NCI-H128 (cell line): Measurements from ENCODE around the gene HOXC10.

Source experiments
- DNase-seq: peaks from one replicate; lab custom pipeline; 2025; ENCODE audit not compliant: unreplicated experiment; lab: John Stamatoyannopoulos, UW

HOXC10 gene

DNA sequence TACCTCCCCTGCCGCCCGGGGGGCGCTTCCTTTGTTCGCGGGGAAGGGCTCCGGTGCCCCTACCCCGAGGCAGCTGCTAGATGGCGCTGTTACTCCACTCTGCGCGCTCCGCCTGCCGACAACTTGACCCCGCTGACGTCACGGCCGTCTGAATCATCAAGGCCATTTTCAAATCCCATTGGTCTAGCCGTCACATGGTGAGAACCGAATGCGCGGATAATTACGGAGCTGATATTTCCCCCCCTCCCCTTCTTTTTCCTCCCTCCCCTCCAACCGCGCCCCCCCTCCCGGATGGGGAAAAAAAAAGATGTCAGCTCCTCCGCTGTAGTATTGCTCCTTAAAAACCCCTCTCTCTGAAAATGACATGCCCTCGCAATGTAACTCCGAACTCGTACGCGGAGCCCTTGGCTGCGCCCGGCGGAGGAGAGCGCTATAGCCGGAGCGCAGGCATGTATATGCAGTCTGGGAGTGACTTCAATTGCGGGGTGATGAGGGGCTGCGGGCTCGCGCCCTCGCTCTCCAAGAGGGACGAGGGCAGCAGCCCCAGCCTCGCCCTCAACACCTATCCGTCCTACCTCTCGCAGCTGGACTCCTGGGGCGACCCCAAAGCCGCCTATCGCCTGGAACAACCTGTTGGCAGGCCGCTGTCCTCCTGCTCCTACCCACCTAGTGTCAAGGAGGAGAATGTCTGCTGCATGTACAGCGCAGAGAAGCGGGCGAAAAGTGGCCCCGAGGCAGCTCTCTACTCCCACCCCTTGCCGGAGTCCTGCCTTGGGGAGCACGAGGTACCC, at the start of gene HOXC10:
Gene HOXC10, plus strand, starts transcription at position 246 of the 791 bp plus-strand sequence. Its CDS starts 114 bp downstream, at position 360.
- DNase-seq = no peak

DNA sequence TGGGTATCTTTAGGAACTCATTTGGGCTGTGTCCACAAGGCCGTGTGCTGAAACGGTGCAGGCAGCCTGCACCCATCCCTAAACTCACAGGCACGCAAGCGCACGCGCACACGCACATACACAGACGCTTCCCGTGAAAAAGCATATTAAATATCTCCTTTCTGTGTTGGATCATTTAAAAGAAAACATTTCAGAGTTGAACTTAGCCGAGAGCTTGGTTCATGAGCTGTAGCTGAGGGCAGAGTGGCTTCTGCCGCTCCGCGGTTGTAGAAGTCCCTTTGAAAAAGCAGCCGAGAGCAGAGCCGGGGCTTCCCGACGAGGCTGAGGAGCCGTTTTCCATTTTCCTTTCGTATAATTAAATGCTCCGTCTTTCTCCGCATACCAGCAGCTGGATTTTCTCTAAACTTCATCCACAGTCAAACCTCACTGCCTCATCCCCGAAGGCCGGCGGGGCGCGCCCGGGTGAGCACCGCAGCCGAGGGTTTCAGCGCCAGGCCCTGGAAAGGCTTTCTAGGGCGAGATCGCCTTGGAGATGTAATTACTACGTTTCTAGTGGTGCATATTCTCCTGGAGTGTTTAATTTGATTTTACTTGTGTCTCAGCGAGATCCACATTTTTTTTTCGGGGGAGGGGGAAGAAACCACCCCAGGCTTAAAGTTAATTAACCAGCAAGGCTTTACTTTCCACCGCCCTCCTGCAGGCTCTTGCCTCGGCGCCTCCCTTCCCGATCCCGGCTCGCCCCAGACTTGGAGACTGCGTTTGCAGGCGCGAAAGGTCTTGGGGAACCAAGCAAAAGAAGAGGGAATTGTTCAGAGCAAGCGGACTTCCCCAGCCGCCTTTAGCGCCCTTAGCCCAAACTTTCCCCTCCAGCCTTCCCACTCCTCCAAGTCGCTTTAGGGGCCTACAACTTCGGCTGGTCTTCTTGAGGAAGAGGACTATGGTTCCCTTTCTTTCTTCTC, 49.3 kb upstream of the HOXC10 start:
- no peak for DNase-seq

DNA sequence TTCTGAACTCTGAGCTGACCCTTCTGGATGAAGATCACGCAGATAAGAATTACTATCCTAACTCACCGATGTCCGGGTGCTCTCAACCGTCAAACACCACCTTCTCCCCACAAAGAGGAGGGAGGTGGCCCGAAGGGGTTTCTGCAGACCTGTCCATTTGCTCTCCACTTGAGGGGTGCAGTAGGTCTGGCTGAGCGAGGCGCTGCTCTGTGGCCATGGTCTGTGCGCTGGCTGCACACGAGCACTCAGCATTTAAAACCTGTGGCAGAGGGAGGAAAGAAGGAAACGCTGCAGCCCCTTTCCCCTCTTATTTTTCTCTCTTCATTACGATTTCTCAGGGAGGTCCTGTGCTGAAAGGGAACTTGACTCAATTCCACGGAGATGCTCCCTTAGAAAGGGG, 47.8 kb upstream of the HOXC10 start:
- no peak for DNase-seq

DNA sequence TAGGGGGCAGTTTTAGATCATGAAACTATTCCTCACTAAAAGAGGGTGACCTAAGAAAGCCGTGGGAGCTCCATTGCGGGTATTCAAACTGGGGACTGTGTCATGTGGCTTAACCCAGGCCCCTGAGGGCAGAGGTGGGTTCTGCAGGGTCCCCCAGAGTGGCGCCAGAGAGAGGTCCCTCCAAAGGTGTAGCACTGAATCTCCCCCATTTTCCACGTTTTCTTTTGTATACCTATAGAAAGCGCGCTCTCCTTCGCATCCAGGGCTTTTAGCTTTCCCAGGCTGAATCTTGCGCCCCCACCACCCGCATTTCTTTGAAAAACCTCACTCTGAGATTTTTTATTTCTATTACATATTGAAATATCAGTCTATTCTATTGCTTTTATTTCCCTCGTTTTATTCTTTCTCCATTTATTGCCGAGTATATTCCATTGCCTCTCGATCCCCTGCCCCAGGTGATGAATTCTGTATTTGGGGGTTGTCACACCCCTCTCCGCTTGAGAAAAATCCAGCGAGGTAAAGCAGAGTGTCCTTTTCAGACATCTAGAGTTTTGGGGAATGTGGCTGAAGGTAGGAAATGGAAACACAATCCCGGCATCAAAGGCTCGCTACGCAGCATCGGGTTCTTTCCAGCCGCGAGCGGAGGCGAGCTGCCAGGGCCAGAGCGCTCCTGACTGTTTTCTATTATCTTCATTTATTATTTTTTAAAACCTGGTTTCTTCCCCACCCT, 47.2 kb upstream of the HOXC10 start:
- DNase-seq = no peak

DNA sequence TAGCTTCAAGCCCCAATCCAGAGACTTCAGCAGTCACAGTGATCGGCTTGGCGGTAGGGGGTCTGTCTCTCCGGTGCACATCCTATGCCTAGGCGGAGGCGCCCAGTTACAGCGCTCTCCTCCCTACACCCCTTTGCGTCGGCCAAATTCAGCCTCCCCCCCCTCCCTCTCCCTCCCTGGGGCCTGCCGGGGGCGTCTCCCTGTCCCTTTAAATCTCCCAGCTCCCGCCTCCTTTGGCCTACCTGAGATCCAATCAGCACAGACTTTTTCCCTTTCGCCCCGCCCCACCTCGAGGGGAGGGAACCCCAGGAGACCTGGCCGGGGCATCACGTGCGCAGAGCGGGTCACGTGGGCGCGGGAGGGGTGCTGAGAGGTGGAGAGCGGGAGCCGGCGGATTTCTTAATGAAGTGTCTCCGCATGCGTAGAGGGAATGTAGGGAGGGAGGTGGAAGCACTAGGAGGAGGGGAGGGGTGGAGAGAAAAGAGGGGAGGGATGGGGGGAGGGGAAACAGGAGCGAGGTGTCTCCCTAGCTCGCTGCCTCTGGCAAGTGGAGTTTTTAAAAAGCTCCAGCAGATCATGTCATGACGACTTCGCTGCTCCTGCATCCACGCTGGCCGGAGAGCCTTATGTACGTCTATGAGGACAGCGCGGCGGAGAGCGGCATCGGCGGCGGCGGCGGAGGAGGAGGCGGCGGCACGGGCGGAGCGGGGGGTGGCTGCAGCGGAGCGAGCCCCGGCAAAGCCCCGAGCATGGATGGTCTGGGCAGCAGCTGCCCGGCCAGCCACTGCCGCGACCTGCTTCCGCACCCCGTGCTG, 46.4 kb upstream of the HOXC10 start, which contains the start of gene HOXC13:
Gene HOXC13, plus strand, starts transcription at position 506 of the 815 bp plus-strand sequence. Its CDS starts 76 bp downstream, at position 582.
- DNase-seq = no peak

DNA sequence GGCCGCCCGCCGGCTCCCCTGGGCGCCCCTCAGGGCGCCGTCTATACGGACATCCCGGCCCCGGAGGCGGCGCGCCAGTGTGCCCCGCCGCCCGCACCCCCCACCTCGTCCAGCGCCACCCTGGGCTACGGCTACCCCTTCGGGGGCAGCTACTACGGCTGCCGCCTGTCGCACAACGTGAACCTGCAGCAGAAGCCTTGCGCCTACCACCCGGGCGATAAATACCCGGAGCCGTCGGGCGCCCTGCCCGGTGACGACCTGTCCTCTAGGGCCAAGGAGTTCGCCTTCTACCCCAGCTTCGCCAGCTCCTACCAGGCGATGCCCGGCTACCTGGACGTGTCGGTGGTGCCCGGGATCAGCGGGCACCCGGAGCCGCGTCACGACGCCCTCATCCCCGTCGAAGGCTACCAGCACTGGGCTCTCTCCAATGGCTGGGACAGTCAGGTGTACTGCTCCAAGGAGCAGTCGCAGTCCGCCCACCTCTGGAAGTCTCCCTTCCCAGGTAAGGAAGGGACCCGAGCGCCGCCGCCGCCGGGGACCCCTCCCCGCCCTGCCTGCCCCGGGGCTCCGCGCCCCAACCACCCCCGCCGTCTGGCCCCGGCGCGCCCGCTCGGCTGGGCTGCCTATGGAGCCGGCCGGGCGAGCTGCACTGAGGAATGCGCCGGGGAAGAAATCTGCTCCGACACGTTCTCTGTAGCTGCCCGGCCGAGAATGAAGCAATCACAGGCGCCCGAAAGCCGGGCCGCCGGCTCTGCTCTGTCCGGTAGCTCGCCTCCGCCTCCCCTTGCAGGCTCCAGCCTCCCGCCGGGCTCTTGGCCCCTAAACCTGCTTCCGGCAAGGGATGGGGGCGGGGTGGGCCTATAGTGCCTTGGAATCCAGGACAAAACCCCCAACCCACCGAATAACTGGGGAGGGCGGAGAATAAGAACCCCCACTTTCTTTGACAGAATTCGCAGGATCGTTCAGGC, 45.5 kb upstream of the HOXC10 start:
- no peak for DNase-seq

DNA sequence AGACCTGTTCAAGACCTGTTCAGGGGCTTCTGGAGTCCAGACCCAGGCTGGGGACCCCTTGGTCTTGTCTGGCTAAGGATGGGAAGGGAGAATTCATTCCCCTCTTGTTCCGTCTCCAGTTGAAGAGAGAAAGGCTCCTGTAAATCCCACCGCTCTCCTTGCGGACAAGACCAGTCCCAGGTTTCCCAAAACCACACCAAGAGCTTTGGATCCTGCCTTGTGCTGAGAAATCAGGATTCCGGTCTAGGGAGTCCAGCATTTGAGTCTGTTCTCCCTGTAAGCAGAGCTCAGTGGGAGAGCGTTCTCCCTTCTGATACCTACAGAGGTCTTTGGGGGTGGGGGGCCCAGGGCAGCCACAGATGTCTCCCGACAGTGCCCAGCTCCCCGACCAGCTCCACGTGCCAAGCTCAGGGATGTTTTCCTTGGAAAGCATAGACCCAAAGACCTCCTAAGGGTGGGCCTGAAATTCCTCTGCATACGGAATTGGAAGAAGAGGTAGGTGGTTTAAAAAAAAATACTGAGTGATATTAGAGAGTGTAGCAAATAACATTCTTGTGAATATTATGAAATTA, 44.4 kb upstream of the HOXC10 start:
- DNase-seq = no peak

DNA sequence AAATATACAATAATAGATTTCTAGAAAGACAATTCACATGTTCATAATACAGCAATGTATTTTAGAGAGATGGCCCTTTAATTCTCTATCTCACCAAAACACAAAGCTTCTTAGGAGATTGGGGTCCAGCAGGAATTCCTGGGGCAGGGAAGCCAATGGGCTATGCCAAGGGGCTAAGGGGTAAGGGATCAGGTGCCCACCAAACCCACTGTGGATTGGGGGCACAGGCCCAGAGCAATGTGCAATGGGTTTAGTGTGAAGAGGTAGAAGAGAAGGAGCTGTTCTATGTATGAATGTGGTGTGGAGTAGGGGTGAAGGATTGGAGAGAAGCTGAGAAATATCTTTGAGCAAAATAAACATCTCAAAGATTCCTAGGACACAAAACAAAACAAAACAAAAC, 43.8 kb upstream of the HOXC10 start:
- DNase-seq = no peak

DNA sequence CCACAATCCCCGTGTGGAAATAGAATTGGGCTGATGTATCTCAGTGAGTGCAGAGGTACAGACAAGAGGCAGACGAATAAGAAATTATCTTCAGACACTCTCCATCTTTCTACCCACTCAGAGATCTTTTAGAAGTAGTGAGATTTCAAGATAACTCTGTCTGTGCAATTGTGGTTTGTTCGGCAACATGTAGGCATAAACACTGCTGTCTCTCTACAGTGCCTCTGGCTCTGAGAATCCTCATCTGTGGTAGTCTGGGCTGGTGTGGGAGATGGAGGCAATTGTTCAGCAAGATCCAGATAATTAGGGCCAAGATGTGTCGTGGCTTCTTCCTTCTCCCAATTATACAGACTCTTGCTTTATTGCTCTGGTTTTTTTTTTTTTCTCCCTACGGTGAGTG, 43.2 kb upstream of the HOXC10 start:
- DNase-seq = no peak

DNA sequence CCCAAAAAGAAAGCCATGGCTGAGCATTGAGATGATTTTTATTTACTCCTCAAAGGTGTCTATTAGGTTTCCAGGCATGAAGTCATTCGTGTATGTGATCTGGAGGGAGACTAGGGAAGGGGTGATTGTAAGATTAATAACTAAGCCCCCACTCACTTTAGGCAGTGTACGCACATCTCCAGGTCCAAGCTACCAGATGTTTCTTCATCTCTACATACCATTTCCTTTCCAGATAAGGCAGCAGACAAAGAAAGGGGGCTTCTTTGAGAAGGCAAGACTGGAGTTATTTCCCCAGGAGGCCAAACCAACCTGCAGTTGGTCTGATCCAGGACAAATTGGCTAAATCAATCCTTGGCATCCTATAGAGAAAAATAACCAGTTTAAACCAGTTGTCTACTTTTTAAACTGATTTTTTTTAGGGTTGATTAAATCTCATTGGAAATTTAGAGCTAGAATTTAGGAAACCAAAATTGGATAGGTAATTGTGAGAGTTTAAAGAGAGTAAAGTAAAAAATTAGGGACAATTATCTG, 42.4 kb upstream of the HOXC10 start:
- no peak for DNase-seq

DNA sequence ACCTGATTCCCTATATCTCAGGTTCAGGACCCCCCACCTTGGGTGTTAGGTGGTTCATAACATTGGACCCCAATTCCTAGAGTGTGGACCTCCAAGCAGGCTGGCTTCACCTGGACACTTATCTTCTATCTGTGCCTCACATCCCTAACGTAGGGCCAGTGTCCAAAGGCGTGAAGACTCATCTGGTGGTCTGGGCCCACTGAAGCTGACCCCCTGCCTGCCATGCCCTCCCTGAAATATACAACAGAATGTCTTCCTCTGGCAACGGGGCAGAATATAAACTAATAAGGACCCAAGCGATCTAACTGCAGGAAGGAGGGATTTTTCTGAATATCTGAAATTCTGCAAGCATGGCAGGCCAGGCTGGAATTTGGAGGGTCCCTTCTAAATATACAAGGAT, 40.7 kb upstream of the HOXC10 start:
- DNase-seq = no peak

DNA sequence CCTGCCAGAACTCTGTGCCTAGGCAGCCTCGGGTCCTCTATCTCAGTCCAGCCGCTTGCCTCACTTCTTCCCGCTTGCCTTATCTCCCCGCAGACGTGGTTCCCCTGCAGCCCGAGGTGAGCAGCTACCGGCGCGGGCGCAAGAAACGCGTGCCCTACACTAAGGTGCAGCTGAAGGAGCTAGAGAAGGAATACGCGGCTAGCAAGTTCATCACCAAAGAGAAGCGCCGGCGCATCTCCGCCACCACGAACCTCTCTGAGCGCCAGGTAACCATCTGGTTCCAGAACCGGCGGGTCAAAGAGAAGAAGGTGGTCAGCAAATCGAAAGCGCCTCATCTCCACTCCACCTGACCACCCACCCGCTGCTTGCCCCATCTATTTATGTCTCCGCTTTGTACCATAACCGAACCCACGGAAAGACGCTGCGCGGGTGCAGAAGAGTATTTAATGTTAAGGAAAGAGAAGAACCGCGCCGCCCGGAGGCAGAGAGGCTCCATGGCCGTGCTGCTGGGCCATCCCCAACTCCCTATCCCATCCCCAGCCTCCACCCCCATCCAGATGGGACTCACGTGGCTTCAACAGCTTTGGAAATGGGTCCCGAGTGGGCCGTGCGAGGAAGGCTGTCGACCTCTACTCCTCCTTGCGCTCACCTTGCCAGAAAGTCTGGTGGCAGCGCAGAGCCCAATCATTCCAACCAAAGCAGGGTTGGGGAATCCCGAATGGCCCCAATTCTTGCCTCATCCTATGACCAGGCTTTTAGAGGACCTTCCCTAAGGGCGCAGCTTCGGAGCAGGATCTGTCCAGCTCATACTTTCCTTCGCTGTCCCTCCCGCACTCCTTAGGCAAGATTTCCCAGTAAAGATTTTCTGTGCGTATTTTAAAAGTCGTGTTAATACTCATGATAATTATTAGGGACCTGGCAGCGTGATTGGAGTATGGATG, 39.8 kb upstream of the HOXC10 start:
- DNase-seq = no peak

DNA sequence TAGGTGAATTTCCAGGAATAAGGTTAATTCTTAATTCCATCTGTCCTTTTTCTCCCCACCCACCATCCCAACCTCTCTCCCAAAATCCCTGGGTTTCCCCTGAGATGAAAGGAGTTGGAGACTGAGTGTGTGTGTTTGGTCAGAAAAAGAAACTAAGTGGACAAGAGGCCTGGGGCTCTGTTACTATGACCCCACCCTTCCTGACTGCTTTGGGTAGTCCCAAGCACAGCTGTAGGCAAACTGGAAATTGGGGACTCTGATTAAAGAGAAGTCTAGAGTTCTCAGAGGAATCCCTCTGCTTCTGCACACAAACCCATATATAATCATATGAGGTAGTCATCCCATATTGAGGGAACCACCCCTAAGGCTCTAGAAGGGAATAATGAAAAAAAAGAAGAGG, 37.2 kb upstream of the HOXC10 start:
- DNase-seq = no peak

DNA sequence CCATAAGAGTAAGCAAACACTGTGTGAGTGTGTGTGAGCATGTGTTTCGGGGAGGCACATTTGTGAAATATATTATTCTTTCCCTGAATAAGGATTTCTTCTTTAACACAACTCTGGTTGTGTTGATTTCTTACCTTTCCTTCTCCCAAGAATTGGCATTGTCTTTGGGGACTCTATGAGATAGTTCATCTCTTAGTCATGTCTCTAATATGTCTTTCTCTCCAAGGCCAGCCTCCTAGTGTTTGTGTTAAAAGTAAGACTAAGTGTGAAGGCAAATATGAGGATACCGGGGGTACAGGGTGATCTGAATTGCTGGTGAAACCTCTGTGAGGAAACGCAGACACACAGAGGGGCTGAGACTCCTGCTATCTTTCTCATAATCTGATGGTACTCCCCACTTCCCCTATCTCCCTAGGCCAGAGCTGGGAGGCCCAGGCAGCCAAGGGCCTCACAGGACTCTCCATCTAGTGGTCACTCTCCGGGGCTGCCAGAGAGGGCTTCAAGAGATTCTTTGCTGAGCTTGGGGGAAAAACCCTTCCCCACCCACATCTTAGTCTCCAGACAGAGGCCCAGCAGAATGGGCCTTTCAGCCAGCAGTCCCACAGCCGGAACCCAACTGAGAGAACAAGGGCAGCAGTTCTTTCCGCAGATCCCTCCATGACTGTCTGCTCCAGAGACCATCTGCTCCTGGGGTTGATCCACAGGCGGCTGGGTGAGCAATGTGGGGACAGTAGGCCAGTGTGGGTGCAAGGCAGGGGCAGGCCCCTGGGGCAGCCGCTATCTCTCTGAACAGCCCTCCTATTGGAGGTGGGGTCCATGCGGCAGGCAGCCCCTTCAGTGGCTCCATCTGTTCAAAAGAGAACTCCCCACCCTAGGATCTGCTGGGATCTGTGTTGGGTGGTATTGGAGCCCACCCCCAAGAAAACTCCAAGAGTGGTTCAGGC, 36.0 kb upstream of the HOXC10 start:
- DNase-seq = no peak

DNA sequence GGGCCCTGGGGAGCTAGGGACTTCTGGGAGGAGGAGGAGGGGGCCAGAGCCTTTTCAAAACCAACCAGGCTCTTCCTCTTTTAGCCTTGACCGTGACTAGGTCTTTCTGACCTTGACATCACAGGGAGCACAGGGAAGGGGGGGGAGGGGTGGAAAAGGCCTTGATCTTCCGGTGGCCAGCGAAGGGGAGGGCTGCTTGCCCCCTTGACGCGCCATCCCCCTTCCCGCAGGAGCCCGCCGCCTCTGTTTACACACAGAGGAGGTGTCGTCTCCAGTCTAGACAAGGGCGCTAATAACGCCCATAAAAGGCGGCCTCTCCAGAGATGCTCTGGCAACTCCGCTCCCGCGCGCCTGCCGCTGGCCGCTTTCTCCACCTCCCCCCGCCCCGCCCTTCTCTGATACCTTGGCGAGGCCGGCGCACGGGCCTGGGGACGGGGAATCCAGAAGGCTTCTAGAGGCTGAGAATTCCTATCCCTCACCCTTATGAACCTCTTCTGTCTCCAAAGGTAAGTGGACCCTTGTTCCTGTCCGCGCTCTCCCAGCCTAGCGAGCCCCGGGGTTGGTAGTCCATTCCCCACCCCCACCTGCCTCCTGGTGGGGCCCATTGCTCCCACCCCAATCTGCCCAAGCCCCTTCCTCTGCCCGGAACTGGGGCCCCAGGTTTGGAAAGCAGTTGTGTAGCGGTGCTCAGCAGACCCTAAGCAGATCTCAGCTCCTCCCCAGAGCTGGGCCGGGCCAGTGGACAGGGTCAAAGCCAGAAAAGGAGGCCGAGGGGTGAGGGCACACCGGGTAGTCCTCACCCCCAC, 35.1 kb upstream of the HOXC10 start:
- DNase-seq = no peak

DNA sequence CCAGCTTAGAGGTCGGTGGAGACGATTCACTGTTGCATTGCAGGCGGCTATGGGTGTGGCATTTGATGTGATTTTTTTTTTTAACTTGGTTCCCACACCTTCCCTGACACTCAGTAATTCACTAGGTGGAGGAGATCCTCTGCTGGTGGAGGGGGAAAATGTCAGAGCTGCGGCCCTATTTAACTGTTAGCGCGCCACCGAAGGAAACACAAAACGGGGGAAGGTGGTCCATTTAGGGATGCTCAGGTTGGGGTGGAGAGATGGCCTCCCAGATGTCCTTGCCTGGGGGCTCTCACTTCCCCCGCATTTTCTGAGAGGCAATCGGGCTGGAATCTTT, 34.5 kb upstream of the HOXC10 start:
- no peak for DNase-seq
